Stimulated activated CD8-positive, alpha-beta memory T cell treated with anti-CD3 and anti-CD28 coated beads, Interleukin-4, amount 100 ng/mL, for 48 hours (primary cell): ENCODE measurements around the gene OSBPL5.
"Not testable (repeated sequence)": the region's sequence is repeated elsewhere in the genome, so short reads cannot be mapped to it uniquely, and the experiment has no call there.

Experiments
- DNase-seq: peaks from one replicate; pipeline ENCODE4 v3.0.0-alpha.2; 2020

The OSBPL5 gene

DNA sequence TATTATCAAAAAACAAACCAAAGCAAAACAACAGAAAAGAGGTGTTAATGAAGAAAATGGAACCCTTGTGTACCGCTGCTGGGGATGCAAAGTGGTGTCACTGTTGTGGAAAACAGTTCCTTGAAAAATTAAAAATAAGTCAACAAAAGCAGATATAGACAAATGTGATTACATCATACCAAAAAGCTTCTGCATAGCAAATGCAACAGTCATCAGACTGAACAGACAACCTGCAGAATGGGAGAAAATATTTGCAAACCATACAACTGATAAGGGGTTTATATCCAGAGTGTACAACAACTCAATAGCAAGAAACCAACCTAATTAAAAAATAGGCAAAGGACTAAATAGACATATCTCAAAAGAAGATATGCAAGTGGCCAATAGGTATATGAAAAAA is 85.0 kb downstream of the OSBPL5 start:
- no peak for DNase-seq

DNA sequence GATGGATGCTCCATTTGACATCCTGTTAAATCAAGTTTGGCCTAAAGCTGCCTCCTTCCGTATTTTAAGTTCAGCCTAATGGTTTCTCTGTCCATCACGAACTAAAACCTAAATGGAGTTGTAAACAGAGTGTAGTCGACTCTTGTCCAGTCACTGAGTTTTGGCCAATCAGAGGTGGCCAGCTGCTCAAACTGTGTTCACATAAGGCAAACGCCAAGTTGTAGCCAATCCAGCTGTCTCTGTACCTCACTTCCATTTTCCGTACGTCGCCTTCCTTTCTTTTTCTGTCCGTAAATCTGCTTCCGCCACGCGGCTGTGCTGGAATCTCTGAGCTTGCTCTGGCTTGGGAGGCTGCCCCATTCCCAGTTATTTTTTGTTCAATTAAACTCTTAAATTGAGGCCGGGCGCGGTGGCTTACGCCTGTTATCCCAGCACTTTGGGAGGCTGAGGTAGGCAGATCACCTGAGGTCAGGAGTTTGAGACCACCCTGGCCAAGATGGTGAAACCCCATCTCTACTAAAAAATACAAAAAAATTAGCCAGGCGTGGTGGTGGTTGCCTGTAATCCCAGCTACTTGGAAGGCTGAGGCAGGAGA is 87.2 kb downstream of the OSBPL5 start:
- no peak for DNase-seq

DNA sequence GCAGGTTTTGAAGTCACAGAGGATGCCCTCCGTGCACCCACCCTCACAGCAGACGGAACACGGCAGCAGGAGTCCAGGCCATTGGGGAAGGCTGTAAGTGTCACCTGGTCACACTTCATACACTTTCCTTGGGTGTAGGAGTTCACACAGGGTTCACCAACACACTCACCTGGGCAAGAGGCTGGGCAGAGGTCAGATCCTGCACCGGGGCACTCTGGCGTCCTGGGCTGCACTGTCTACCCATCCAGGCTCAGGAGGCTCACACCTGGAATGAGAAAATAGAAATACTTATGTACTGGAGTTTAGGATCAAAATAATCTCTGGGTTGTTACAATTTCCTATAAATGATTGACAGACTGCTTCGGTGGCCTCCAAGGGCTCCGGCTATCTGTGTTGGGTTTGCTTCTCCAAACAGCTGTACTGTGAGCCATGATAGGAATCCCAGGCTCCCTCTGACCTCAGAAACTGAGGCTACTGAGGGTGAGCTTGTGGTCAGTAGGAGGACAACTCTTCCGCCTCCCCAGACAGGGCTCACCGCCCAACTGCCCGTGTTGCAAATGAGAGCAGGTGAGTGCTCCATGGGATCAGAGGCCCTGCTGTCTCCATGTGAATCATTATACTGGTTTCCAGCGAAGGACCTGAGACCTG is 87.8 kb downstream of the OSBPL5 start:
- DNase-seq: no peak

DNA sequence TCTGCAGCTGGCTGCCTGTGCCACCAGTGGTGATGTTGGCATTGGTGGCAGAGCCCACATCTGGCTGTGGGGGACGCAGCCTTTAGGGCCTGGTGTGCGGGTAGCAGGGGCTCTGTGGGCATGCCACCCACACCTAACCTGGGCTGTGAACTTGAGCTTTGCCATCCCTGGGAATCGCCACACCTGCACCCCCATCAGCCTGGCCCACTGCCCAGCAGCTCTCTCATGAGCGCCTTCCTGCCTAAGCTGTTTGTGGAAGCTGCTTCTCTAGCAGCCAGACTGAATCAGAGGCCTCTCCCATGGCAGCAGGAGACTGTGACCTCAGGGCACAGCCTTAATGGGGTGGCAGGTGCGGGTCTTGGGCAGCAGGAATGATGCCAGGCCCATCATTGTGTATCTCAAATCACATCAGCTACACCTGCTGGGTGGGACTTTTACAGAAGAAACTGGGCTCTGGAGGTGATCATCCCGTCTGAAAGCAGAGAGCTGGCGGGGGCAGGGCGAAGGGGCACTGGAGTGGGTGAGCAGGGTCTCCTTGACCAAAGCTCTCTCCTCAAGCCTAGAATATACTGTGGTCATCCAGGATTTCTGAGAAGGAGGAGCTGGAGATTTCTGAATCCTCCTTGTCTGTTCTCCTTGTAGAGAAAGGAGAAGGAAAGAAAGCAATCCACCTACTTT is 90.1 kb downstream of the OSBPL5 start:
- DNase-seq: no peak

DNA sequence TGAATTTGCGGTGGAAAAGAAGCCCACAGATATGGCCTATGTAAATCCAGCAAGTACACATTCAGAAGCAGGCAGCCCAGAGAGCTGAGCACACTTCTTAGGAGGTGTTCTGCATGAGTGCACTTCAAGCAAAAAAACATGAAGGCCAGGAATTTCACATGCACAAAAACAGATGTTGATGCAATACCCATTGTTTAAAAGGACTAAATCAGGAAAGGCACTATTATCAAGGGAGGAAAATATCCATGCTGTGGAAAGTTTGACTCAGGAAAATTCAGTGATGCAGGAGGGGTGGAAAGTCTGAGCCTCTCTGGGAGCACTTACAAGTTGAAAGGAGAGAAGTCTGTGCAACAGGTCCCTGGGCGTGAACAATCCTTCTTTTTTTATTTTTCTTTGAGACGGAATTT is 92.1 kb downstream of the OSBPL5 start:
- DNase-seq: no peak

DNA sequence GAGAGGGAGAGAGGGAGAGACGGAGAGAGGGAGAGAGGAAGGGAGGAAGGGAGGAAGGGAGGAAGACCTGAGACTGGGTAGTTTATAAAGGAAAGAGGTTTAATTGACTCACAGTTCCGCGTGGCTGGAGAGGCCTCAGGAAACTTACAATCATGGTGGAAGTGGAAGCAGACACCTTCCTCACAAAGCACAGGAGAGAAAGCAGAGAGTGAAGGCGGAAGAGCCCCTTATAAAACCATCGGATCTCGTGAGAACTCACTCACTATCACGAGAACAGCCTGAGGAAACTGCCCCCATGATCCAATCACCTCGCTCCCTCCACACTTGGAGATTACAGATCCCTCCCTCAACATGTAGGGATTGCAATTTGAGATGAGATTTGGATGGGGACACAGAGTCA is 95.7 kb downstream of the OSBPL5 start:
- DNase-seq: no peak

DNA sequence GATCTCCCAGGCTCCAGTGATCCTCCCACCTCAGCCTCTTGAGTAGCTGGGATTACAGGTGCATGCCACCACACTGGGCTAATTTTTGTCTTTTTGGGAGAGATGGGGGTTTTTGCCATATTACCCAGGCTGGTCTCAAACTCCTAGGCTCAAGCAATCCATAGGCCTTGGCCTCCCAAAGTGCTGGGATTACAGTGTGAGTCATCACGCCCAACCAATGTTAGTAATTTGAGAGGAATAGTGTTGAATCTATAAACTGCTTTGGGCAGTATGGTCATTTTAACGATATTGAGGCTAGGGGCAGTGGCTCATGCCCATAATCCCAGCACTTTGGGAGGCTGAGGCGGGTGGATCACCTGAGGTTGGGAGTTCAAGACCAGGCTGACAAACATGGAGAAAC is 98.8 kb downstream of the OSBPL5 start:
- DNase-seq: not testable (repeated sequence)

DNA sequence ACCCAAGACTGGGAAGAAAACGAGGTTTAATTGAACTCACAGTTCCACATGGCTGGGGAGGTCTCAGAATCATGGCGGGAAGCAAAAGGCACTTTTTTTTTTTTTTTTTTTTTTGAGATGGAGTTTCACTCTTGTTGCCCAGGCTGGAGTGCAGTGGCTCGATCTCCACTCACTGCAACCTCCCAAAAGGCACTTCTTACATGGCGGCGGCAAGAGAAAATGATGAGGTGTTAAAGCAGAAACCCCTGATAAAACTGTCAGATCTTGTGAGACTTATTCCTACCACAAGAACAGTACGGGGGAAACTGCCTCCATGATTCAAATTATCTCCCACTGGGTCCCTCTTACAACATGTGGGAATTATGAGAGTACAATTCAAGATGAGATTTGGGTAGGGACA is 100.4 kb downstream of the OSBPL5 start:
- not testable (repeated sequence) for DNase-seq

DNA sequence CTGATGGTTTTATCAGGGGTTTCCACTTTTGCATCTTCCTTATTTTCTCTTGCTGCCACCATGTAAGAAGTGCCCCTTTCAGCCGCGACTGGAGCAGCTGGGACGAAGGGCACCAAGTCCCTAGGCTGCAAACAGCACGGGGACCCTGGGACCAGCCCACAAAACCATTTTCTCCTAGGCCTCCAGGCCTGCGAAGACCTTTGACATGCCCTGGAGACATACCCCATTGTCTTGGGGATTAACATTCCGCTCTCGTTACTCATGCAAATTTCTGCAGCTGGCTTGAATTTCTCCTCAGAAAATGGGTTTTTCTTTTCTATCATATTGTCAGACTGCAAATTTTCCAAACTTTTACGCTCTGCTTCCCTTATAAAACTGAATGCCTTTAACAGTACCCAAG is 101.2 kb downstream of the OSBPL5 start:
- not testable (repeated sequence) for DNase-seq

DNA sequence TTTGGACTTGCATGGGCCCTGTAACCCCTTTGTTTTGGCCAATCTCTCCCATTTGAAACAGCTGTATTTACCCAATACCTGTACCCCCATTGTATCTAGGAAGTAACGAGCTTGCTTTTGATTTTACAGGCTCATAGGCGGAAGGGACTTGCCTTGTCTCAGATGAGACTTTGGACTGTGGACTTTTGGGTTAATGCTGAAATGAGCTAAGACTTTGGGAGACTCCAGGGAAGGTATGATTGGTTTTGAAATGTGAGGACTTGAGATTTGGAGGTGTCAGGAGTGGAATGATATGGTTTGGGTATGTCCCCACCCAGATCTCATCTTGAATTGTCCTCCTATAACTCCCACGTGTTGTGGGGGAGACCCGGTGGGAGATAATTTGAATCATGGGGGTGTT is 101.7 kb downstream of the OSBPL5 start:
- DNase-seq: not testable (repeated sequence)

DNA sequence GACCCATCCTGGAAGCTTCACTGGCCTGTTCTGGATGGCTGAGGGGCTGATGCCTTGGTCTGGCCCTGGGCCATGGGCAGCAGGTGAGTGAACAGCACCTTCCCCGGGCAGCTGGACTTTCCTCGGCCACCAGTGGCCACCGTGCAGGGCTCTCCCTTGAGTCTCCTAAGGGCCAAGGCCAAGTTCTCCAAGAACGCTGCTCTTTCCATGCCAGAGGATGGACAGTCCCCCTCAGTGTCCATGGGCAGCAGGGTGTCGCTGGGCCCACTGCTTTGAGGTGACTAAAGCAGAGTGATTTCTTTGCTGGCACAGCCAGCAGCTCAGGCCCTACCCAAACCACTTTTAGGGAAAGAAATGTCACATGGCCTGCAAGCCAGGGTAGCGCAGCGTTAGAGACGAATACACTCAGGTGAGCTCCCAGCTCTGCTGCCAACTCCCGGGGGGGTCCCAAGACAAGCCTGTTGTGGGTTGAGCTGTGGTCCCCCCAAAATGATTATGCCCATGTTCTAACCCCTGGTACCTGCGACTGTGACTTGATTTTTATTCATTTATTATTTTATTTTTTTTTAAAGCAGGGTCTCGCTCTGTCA is 104.6 kb downstream of the OSBPL5 start:
- DNase-seq: no peak

DNA sequence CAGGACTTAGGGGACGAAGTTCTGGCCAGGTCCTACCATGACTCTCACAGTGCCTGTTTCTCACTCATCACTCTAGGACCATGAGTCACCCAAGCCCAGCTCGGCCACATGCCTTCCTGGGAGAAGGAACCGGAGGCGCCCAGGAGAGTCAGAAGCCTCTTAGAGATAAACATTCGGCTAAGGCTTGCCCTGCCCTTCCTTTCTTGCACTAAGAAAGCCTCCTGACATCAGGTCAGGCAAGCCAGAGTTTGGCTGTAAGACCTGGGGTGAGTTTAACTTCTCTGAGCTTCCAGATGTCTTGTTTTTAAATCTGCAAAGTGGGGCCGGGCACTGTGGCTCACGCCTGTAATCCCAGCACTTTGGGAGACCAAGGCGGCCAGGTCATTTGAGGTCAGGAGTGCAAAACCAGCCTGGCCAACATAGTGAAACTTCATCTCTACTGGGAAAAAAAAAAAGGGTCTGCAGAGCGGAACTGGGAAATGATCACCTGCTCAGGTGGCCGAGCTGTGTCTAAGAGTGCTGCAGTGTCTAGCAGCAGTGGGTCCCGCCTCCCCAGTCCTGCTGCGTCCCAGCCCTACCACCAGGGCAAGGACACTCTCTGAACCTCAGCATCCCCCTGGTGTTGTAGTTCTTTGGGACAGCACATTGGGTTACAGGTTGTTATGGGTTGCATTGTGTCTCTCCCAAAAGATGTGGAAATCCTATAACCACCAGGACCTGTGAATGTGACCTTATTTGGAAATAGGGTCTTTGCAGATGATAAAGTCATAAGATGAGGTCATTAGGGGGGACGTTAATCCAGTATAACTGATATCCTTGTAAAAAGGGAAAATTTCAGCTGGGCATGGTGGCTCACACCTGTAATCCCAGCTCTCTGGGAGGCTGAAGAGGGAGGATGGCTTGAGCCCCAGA is 106.1 kb downstream of the OSBPL5 start:
- DNase-seq: no peak

DNA sequence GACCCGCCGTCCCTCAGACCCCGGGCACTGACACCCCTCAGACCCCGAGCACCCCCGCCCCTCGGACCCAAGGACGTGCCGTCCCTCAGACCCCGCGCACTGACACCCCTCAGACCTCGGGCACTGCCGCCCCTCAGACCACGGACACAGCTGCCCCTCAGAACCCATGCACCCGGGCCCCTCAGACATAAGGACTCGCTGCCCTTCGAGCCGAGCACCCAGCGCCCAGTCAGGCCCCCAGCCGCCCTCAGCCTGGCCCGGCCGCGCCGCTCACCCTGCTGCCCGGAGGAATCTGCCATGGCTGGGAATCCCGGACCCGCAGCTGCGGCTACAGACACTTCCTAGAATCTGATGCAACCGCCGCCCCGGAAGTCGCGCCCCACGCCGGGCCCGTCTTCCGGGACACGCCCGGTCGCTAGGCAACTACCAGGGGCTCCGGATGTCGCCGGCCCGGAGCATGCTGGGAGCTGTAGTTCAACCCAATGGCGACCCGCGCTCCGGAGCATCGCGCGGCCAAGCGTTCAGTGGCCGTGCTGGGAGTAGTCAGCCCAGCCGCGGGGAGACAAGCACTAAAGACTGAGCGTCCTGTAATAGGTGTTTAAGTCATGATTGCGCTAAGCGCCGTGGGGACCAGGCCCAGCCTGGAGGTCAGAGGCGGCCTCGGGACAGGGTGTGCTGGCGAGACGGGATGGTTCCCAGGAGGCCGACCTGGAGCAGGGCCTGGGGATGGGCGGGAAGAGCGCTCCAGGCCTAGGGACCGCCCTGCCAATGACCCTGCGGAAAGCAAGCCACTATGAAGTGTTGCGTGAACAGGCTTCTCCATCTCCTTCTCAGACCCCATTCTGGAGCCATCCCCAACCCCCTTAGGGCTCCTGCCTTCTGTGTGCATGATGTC is 107.8 kb downstream of the OSBPL5 start, which contains the start of gene CARS1:
TSS of gene CARS1 (minus strand) at position 355 of the 895 bp plus-strand sequence. CDS start at position 299, 56 bp downstream.
- DNase-seq: peak; percentile 95

DNA sequence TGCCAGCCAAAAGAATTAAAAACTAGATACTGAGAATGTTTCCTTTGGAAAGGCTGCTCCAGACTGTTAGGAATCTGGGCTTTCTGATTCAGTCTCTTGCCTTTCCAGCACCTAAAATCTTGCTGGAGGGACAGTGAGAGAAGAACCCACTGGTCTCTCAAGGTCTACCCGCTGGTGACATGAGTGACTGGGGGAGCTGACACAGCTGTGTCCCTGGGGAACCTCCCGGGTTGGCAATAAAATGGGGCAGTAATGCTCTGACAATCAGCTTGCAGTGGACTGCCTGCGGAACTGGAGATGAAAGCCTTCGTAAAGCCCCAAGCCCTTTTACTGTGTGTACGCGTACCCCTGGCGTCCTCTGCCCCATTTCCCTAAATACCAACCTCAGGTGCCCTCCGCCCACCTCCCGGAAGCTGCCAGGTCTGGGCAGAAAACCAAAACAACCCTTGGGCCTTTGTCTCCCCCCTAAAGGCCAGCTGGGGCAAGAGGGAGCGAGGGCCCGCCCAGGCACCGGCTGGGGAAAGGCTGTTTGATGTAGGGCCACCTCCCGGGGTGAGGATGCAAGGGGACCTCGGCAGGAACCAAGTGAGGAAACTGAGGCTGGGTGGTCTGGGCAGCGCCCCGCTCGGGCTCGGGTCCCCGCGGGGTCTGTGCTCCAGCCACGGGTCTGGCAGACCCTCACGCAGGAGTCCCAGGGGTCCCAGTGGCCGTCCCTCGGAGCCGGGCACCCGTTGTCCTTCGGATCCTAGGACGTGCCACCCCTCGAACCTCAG is 108.6 kb downstream of the OSBPL5 start:
- DNase-seq: peak; percentile 49

DNA sequence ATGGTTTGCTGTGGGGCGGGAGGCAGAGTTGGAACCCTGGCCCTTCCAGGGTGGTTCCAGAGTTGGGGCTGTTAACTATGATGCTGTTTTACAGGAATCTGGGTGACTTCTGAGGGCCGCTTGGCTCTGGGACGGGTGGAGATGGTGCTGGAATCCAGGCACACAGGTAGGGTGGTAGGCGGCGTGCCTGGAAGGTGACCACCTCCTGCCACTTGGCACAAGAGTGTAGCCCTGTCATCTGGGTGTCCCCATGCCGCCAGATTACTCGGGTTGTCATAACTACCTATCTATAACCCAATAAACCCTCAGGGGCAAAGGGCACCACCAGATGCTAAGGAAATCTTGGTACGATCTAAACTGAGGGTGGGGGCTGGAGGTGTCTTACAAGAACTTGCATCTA is 109.2 kb downstream of the OSBPL5 start:
- DNase-seq: no peak

DNA sequence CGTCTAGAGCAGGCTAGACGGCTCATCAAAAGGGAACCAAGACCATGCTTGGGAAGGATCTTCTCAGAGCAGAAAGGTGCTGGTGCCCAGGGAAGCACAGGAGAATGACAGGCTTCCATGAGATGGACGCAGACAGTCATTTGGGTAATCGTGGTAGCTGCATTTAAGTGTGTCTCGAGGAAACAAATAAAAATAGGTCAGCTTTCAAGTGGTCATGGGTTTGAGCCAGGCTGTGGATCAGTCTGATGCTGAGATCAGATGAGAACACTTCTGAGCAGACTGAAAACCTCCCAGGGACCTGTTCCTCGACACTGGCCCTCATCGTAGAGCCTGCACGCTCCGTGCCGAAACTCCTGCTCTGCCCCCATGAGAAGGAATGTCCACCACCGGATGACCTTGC is 112.5 kb downstream of the OSBPL5 start:
- DNase-seq: no peak

DNA sequence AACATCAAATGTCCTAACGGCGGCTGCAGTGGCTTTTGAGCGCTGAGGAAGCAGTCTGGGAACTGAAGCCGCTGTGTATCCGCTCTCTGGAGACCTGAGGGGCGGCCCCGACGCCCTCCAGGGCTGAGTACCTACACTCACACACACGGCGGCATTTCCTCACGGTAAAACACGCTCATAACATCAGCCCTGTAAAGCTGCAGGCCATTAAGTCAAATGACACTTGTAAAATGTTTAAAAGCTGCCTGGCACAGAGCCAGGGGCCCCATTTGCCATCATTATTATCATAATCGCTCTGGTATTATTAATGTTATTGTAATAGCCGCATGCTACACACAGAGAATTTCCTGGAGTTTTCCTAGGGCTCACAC is 113.0 kb downstream of the OSBPL5 start:
- DNase-seq: no peak

DNA sequence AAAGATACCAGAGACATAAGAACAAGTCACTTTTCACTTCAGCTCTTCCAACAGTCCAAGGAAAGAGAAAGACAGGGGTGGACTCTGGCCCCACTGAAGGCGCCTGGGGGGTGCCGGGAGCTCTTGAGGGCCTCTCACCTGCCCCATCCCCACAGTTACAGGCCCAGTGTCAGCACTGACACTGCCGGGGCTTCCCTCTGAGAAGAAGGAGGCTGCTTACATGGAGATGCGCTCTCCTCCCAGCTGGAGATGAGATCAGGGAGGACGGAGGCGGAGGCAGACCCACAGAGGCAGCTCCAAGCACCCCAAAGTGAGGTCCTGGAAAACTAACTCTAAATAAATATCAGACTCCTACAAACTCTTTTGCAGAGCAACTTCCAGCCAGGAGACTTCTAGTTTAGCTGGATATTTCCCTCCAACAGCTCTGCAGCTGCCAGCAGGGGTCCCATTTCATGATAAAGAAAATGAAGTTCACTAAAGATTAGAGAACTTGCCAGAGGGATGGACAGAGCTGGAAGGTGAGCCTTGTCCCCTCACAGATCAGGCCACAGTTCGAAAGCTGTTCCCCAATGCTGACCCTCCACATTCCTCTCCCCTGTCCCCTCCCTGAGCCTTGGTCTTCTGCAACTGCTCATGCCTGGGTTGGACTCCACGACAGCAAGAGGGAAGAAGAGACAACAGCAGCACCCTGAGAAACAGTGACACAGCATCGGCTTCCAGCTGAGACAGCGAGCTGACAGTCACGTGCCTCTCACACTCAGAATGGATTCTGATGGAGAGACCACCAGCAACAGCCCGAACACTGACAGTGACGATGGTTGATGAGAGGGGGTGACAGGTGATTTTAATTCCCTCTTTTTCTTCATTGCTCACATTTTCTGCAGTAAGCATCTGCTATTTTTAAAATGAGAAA is 113.7 kb downstream of the OSBPL5 start:
- no peak for DNase-seq

DNA sequence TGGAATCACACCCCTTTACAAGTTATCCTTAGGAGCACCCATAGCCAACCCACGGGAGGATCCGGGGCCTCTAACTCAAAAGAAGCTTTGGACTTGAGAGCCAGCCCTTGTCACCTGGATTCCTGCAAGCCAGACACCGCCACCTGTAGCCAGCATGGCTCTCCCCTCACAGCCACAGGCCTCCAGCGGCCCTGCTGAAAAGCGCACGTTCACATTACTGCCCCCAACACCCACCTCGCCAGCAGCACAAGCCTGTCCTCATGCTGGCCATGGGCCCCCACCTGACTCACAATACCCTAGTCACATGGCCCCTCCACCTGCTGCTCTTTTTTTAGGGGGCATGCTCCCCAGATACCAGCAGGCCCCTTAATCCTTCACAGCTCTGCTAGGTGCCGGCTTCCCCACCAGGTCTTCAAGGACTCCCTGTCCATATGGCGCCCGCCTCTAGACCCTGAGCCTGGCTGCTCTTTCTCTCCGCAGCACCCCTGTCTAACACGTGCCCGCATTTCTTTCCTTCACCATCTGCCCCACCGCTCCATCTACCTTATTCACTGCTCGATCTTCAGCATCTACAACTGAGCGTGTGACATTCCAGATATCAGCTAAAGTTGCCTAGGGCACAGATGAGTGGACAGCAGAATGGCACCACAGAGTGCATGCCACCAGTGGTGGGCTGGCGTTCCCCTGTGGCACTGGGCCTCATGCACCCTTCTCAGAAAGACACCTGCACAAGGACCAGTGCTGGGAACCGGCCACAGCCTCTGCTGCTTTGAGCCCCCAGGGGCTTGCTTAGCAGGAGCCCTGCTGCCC is 114.5 kb downstream of the OSBPL5 start:
- no peak for DNase-seq
